ENCODE measurements around the gene NKAPD1. TPM values are rescaled to one million over a fixed set of nuclear protein-coding genes. Genes with fewer than 3 reads are reported as not detected.

NKAPD1 gene
- total and polyA plus RNA-seq, 9 of the 15 experiments (the other 6 are each of a cell fraction or from before 2014, with no cell fraction given), result 14.1 to 73.5 (median 29.3) TPM

DNA sequence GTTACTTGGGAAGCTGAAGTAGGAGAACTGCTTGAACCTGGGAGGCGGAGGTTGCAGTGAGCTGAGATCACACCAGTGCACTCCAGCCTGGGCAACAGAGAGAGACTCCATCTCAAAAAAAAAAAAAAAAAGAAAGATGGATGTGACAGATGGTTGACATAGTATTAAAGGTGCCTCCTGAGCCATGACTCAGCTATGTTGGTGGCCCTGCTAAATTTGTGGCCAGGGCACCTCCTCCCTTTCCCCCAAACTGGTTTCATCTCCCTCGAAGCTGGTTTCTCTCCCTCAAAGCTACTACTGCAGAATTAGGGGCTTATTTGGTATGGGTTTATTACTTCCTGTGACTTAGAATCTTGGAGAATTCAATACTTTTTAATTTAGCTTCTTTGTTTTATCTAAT, 44.1 kb downstream of the NKAPD1 start:
- no peaks in the 10 kb centered on the region for H3K9me3 ChIP-seq (replicated peaks; ENCODE audit: control insufficient read depth, insufficient read depth, low read depth, low read length)
- H3K79me2 ChIP-seq (ENCODE audit: control insufficient read depth, insufficient read depth, low read length), result no peaks in the 10 kb centered on the region
- no peak overlapping the region for H3K27ac ChIP-seq (ENCODE audit: extremely low read depth, low read depth, low read length)
- H3K4me2 ChIP-seq (ENCODE audit: insufficient read depth, low read length), result no peak overlapping the region
- no peak overlapping the region for H3K4me3 ChIP-seq
- no peaks in the 10 kb centered on the region for H3K36me3 ChIP-seq (ENCODE audit: control insufficient read depth, insufficient read depth, low read length)
- BruUV-seq (replicated peaks), result no TSS peak
- ChIA-PET POLR2A (no interaction called here), CTCF (ENCODE audit: low intra/inter-chr PET ratio) (interaction anchor here (0.6 kb wide), 1 partner anchor 162 kb away, joined by 3 read pairs; no protein-coding TSS in a partner anchor)
- no peaks in the 10 kb centered on the region for H3K9me1 ChIP-seq (ENCODE audit: control insufficient read depth, insufficient read depth, low read length)
- in situ Hi-C loops (cut with MboI) (loop anchor here (10.0 kb wide), 1 partner anchor 167 kb away; no protein-coding TSS in a partner anchor), intact Hi-C loops (cut with micrococcal nuclease) (loop anchor here (5.0 kb wide), 1 partner anchor 39 kb away; no protein-coding TSS in a partner anchor)
- H2AFZ ChIP-seq (ENCODE audit: low read depth, low read length), result no peak overlapping the region
- TF ChIP-seq ZNF316 (IDR thresholded peaks at IDR 0.05), result 0 out of 2 replicates have a peak, but pooled peaks have one; percentile 24
- peak; percentile 49; the same call in 1 of the 2 replicates for TF ChIP-seq NFE2 (IDR thresholded peaks at IDR 0.05; ENCODE audit: low read depth)
- no peak for TF ChIP-seq SRSF3 (IDR thresholded peaks at IDR 0.05; ENCODE audit: insufficient read depth, low read length)
- TF ChIP-seq, protein P1, sequence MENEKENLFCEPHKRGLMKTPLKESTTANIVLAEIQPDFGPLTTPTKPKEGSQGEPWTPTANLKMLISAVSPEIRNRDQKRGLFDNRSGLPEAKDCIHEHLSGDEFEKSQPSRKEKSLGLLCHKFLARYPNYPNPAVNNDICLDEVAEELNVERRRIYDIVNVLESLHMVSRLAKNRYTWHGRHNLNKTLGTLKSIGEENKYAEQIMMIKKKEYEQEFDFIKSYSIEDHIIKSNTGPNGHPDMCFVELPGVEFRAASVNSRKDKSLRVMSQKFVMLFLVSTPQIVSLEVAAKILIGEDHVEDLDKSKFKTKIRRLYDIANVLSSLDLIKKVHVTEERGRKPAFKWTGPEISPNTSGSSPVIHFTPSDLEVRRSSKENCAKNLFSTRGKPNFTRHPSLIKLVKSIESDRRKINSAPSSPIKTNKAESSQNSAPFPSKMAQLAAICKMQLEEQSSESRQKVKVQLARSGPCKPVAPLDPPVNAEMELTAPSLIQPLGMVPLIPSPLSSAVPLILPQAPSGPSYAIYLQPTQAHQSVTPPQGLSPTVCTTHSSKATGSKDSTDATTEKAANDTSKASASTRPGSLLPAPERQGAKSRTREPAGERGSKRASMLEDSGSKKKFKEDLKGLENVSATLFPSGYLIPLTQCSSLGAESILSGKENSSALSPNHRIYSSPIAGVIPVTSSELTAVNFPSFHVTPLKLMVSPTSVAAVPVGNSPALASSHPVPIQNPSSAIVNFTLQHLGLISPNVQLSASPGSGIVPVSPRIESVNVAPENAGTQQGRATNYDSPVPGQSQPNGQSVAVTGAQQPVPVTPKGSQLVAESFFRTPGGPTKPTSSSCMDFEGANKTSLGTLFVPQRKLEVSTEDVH (IDR thresholded peaks at IDR 0.05; ENCODE audit: low read depth, partially characterized antibody), result no peak
- no peak for TF ChIP-seq ADNP (tag; IDR thresholded peaks at IDR 0.05)
- TF ChIP-seq NEUROD1 (IDR thresholded peaks at IDR 0.05; ENCODE audit: borderline replicate concordance, low read depth, low read length, partially characterized antibody), result no peak
- H3K27me3 ChIP-seq (ENCODE audit: control insufficient read depth in 2 of 2, insufficient read depth in 2 of 2, low read length in 2 of 2), result no peaks in the 10 kb centered on the region
- H3K9ac ChIP-seq (ENCODE audit: insufficient read depth in 1 of 2, low read depth in 2 of 2, low read length in 2 of 2), result no peak overlapping the region
- H3K4me1 ChIP-seq (replicated peaks in 1 of 2; ENCODE audit: control insufficient read depth in 2 of 2, insufficient read depth in 2 of 2, low read length in 2 of 2), result 0 out of 5 replicates have a peak, but pooled peaks cover 0 to 6% of the 10 kb centered on the region in 2 experiments
- ATAC-seq (no peak), DNase-seq (ENCODE audit: extremely low read depth in 1 of 4, low spot score in 3 of 4) (no peak), FAIRE-seq (no peak)
- H4K20me1 ChIP-seq (replicated peaks; ENCODE audit: control insufficient read depth, insufficient read depth, low read length), result no peaks in the 10 kb centered on the region
- 52% methylated on average over 2 of the region's 2 CpGs for WGBS (ENCODE audit: insufficient coverage, low coverage, missing lambda C conversion rate)
